Endothelial cell of umbilical vein (primary cell): ENCODE data around the gene GEMIN7. TPM values are rescaled to one million over a fixed set of nuclear protein-coding genes. Genes with fewer than 3 reads are reported as not detected.

Experiments used
- BruUV-seq: library from RNA; stranded (reverse); fragments of 400-500 nt; replicated peaks from 2 replicates; lab custom pipeline; 2021; lab: Mats Ljungman, UMichigan
- CTCF ChIA-PET: fragments of 300-600, 350-600 bp; sonication (Branson Sonifier 250); formaldehyde crosslinking; loops from one replicate; lab custom pipeline; 2021; ENCODE audit warnings: antibody characterized with exemption, inconsistent platforms; lab: Charles Lee
- POLR2A ChIA-PET: fragments of 300-600, 350-600 bp; sonication (Branson Sonifier 250); formaldehyde crosslinking; loops from one replicate; lab custom pipeline; 2021; ENCODE audit warnings: antibody characterized with exemption, inconsistent platforms; lab: Charles Lee
- DNase-seq: peaks from one replicate; pipeline ENCODE4 v3.0.0-alpha.2; 2011; ENCODE audit warnings: low read depth, low spot score
- FAIRE-seq: peaks from 2 replicates; lab custom pipeline; 2011; peaks lifted over from hg19 to GRCh38; lab: Jason Lieb, UNC
- H2AFZ ChIP-seq: 2 replicates; pipeline ENCODE4 v1.6.0; 2012; ENCODE audit warnings: low read depth, low read length, control low read depth, inconsistent platforms
- H3K27ac ChIP-seq: 2 replicates; pipeline ENCODE4 v1.5.1; 2011; ENCODE audit warnings: low read depth, mild to moderate bottlenecking, control low read depth, low read length, moderate library complexity; ENCODE audit not compliant: insufficient read depth
- H3K27me3 ChIP-seq, 2 experiments: 2 replicates each; pipeline versions ENCODE4 v1.6.0 to v1.6.1; 2011; ENCODE audit warnings: low read length in 2 of 2, mixed read lengths in 1 of 2; ENCODE audit not compliant: control insufficient read depth in 2 of 2, insufficient read depth in 2 of 2
- H3K36me3 ChIP-seq, 2 experiments: 2 replicates in 1 of 2; 3 replicates in 1 of 2; pipeline ENCODE4 v1.5.1; 2011; ENCODE audit warnings: low read length in 2 of 2, mild to moderate bottlenecking in 1 of 2, moderate library complexity in 1 of 2; ENCODE audit not compliant: control insufficient read depth in 2 of 2, insufficient read depth in 2 of 2; ENCODE audit errors: extremely low read depth in 1 of 2
- H3K4me1 ChIP-seq: 3 replicates; pipeline ENCODE4 v1.5.1; 2011; ENCODE audit warnings: mild to moderate bottlenecking, low read length; ENCODE audit not compliant: control insufficient read depth, insufficient read depth; ENCODE audit errors: extremely low read depth
- H3K4me2 ChIP-seq: 2 replicates; pipeline ENCODE4 v1.6.1; 2011; ENCODE audit warnings: low read length, control low read depth, mixed read lengths; ENCODE audit not compliant: insufficient read depth
- H3K4me3 ChIP-seq, 3 experiments: fragments of 200-600 bp in 1 of 3; sonication (generic), shearing (Covaris generic) in 1 of 3; replicated peaks in 1 of 3; 2 replicates each; pipeline ENCODE4 v1.5.1; 2011 to 2016; ENCODE audit warnings: control low read depth in 3 of 3, low read length in 3 of 3, mild to moderate bottlenecking in 2 of 3, inconsistent platforms in 1 of 3, low read depth in 1 of 3, moderate library complexity in 1 of 3; ENCODE audit not compliant: insufficient read depth in 1 of 3
- H3K79me2 ChIP-seq: 2 replicates; pipeline ENCODE4 v1.6.0; 2012; ENCODE audit warnings: low read length, inconsistent platforms; ENCODE audit not compliant: control insufficient read depth, insufficient read depth
- H3K9ac ChIP-seq: replicated peaks from 2 replicates; pipeline ENCODE3; 2011; ENCODE audit warnings: low read length, control low read depth; ENCODE audit not compliant: insufficient read depth; ENCODE audit errors: extremely low read depth
- H3K9me1 ChIP-seq: replicated peaks from 3 replicates; pipeline ENCODE4 v1.6.0; 2011; ENCODE audit warnings: mild to moderate bottlenecking, low read length; ENCODE audit not compliant: control insufficient read depth, insufficient read depth; ENCODE audit errors: extremely low read depth
- H3K9me3 ChIP-seq: replicated peaks from 2 replicates; pipeline ENCODE4 v1.5.1; 2012; ENCODE audit warnings: low read length, inconsistent platforms; ENCODE audit not compliant: control insufficient read depth, insufficient read depth
- H4K20me1 ChIP-seq: replicated peaks from 2 replicates; pipeline ENCODE3; 2011; ENCODE audit warnings: mild to moderate bottlenecking, low read length; ENCODE audit not compliant: control insufficient read depth, insufficient read depth; ENCODE audit errors: extremely low read depth
- EZH2 ChIP-seq: IDR thresholded peaks from 2 replicates; pipeline ENCODE4 v1.6.1; 2012; ENCODE audit warnings: borderline replicate concordance, low read depth, mild to moderate bottlenecking, moderate library complexity, low read length, inconsistent platforms; ENCODE audit not compliant: severe bottlenecking
- FOS ChIP-seq: IDR thresholded peaks from 2 replicates; pipeline ENCODE4 v1.6.1; 2011; ENCODE audit warnings: mild to moderate bottlenecking, low read length, moderate library complexity, borderline replicate concordance; ENCODE audit not compliant: insufficient read depth
- GATA2 ChIP-seq: IDR thresholded peaks from 2 replicates; pipeline ENCODE4 v1.7.0; 2011; ENCODE audit warnings: low read depth, mild to moderate bottlenecking, moderate library complexity, mixed read lengths, low read length; ENCODE audit not compliant: insufficient read length, insufficient read depth
- MYC ChIP-seq: IDR thresholded peaks from one replicate; pipeline ENCODE4 v1.6.1; 2011; ENCODE audit warnings: mild to moderate bottlenecking, low read depth, low read length
- POLR2A ChIP-seq: IDR thresholded peaks from 2 replicates; pipeline ENCODE4 v1.6.1; 2012; ENCODE audit warnings: low read depth, mild to moderate bottlenecking, control low read depth, low read length
- POLR2AphosphoS5 ChIP-seq: IDR thresholded peaks from 2 replicates; pipeline ENCODE4 v1.6.1; 2012; ENCODE audit warnings: low read depth, mild to moderate bottlenecking, control low read depth, low read length, moderate library complexity; ENCODE audit not compliant: insufficient read depth
- dilution Hi-C: fragments of 300-500 bp; cut with MboI; formaldehyde crosslinking; loops from one replicate; pipeline ENCODE4 v1.15.0; 2019; ENCODE audit warnings: low sequenced_read_pairs; ENCODE audit not compliant: extremely low pct_ligation_motif_present
- intact Hi-C: fragments of 100-400 bp; cut with micrococcal nuclease; formaldehyde crosslinking; loops from one replicate; pipeline ENCODE4 v1.10.0; 2022
- polyA plus RNA-seq, 4 experiments: library from polyadenylated mRNA; depleted of rRNA in 3 of 4; stranded (reverse) in 3 of 4; unstranded in 1 of 4; fragments of >200 nt; gene quantifications; 2 replicates each; pipeline versions ENCODE4 v1.2.1 to v1.2.3, GENCODE V29; 2011 to 2012; ENCODE audit warnings: missing spikeins in 1 of 4
- total RNA-seq: library from RNA; stranded (reverse); gene quantifications from 2 replicates; pipeline ENCODE4 v1.2.3, GENCODE V29; 2021

Gene GEMIN7
- total and polyA plus RNA-seq, 2 donors (not counting 3 experiments of a cell fraction or from before 2014, with no cell fraction given) = 34.2 to 53.7 TPM

DNA sequence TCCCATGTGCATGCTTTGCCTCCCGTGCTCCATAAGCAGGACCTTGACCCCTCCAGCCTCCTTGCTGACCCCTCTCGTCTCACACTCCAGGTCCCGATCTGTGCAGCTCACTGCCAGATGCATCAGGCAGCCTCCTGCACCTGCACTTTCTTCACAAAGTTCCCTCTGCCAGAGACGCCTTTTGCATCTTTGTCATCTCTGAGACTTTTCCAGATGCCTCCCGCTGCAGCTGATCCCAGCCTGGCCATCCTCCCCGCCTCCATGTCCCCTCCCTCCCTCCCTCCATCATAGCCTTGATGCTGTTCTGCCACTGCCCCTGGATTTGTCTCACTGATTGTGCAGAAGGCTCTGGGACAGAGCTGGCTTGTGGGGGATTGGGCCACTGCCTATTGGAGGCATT lies 43.8 kb downstream of the GEMIN7 start:
- intact Hi-C loops (no loop called here), dilution Hi-C loops (no loop called here)
- Histone ChIP-seq H3K4me3 (no peak overlapping the region), H3K4me2 (no peak overlapping the region), H3K4me1 (no peaks in the 10 kb centered on the region), H2AFZ (no peak overlapping the region), H3K9me3 (no peaks in the 10 kb centered on the region), H3K27ac (no peak overlapping the region), H4K20me1 (no peaks in the 10 kb centered on the region), H3K79me2 (peaks cover 35% of the 10 kb centered on the region), H3K27me3 (no peaks in the 10 kb centered on the region), H3K9ac (no peak overlapping the region), H3K9me1 (no peaks in the 10 kb centered on the region), H3K36me3 (no peaks in the 10 kb centered on the region)
- no TSS peak for BruUV-seq
- TF ChIP-seq GATA2 = no peak
- TF ChIP-seq POLR2AphosphoS5 = no peak
- ChIA-PET POLR2A (no interaction called here), CTCF (interaction anchor here (0.7 kb wide), 1 partner anchor 19 kb away, joined by 3 read pairs; no protein-coding TSS in a partner anchor)
- no peak for FAIRE-seq
- DNase-seq = no peak

GRCh38 chr19:45123440-45123850 lies 44.4 kb downstream of the GEMIN7 start:
- POLR2A ChIA-PET = interaction anchor here (0.7 kb wide), 1 partner anchor 130 kb away, joined by 3 read pairs; no protein-coding TSS in a partner anchor

More at GRCh38 chr19:45123440-45123850, 44.4 kb downstream of the GEMIN7 start:
- no TSS peak for BruUV-seq
- Histone ChIP-seq H3K9me1 (no peaks in the 10 kb centered on the region), H3K4me2 (no peak overlapping the region), H3K4me3 (no peak overlapping the region), H3K4me1 (no peaks in the 10 kb centered on the region), H3K9me3 (no peaks in the 10 kb centered on the region), H3K9ac (no peak overlapping the region), H3K27ac (no peak overlapping the region), H2AFZ (no peak overlapping the region), H3K79me2 (peaks cover 34% of the 10 kb centered on the region), H3K27me3 (no peaks in the 10 kb centered on the region), H4K20me1 (no peaks in the 10 kb centered on the region), H3K36me3 (no peaks in the 10 kb centered on the region)
- no peak for DNase-seq
- TF ChIP-seq MYC (no peak), POLR2A (no peak), EZH2 (no peak), FOS (no peak)
- FAIRE-seq = no peak
- dilution Hi-C loops = no loop called here
- CTCF ChIA-PET = interaction anchor here (0.7 to 2.8 kb wide), 2 partner anchors 20 to 31 kb away, joined by 3 to 21 read pairs; partner anchors contain the start of gene PPP1R37
- intact Hi-C loops = no loop called here
